ENCODE results near the gene IP6K3. TPM values are rescaled to one million over a fixed set of nuclear protein-coding genes. Genes with fewer than 3 reads are reported as not detected.

IP6K3 gene
- total RNA-seq, 4 donors from 2014 or later = 0.51 to 0.83 TPM; not detected in 2

DNA sequence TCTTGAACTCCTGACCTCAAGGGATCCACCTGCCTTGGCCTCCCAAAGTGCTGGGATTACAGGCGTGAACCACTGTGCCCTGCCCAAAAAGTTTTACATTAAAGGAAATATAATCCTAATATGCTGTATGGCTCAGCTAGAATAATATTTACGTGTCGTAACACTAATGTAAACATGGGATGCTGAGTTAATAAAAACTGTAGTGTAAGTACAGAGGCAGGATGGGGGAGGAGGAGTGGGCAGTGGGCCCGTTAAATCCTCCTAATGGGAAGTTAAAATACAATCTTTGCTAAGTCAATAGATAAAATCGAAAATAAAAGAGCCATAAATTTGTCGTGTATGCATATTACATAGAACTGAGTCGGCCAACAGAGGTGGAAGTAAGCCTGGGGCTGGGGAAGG is 12.1 kb upstream of the IP6K3 start:
- peaks cover 4% of the 10 kb centered on the region for H3K4me1 ChIP-seq
- 58% methylated on average over 7 of the region's 7 CpGs for whole genome bisulfite sequencing
- no peak overlapping the region for H3K27ac ChIP-seq
- H3K27me3 ChIP-seq = no peaks in the 10 kb centered on the region
- TF ChIP-seq, protein P1, sequence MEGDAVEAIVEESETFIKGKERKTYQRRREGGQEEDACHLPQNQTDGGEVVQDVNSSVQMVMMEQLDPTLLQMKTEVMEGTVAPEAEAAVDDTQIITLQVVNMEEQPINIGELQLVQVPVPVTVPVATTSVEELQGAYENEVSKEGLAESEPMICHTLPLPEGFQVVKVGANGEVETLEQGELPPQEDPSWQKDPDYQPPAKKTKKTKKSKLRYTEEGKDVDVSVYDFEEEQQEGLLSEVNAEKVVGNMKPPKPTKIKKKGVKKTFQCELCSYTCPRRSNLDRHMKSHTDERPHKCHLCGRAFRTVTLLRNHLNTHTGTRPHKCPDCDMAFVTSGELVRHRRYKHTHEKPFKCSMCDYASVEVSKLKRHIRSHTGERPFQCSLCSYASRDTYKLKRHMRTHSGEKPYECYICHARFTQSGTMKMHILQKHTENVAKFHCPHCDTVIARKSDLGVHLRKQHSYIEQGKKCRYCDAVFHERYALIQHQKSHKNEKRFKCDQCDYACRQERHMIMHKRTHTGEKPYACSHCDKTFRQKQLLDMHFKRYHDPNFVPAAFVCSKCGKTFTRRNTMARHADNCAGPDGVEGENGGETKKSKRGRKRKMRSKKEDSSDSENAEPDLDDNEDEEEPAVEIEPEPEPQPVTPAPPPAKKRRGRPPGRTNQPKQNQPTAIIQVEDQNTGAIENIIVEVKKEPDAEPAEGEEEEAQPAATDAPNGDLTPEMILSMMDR (IDR thresholded peaks at IDR 0.05) = no peak
- no peak for TF ChIP-seq POLR2A (IDR thresholded peaks at IDR 0.05)
- no peak for TF ChIP-seq EP300 (IDR thresholded peaks at IDR 0.05)
- no peak for TF ChIP-seq POLR2AphosphoS5 (IDR thresholded peaks at IDR 0.05)
- no peak overlapping the region for H3K4me3 ChIP-seq
- H3K9me3 ChIP-seq = no peaks in the 10 kb centered on the region
- no peaks in the 10 kb centered on the region for H3K36me3 ChIP-seq
- DNase-seq (ENCODE audit: low spot score in 2 of 2) = no peak

DNA sequence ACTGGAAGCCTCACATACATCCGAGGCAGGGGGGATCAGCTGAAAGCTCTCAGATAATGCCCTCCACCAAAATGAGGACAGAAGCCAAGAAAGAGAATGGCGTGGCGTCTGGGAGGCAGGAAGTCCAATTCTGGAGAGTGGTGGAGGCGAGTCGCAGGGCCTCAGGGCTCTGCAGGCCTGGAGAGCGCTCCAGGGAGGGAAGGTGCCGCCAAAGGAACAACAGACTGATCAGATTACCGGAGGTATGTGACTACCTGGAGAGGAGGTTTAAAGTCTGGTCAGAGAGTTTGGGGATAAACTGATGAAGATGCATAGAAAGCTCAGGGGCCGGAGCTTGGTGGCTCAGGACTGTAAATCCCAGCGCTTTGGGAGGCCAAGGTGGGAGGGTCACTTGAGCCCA is 11.2 kb upstream of the IP6K3 start:
- Histone ChIP-seq H3K4me1 (peaks cover 4% of the 10 kb centered on the region), H3K27me3 (no peaks in the 10 kb centered on the region), H3K9me3 (no peaks in the 10 kb centered on the region), H3K27ac (no peak overlapping the region), H3K36me3 (no peaks in the 10 kb centered on the region), H3K4me3 (no peak overlapping the region)
- DNase-seq (ENCODE audit: low spot score in 2 of 2) = no peak
- TF ChIP-seq EP300 (IDR thresholded peaks at IDR 0.05) = no peak
- no peak for TF ChIP-seq POLR2A (IDR thresholded peaks at IDR 0.05)
- TF ChIP-seq, protein P1 (IDR thresholded peaks at IDR 0.05) = no peak
- TF ChIP-seq POLR2AphosphoS5 (IDR thresholded peaks at IDR 0.05) = no peak
- WGBS = 80% methylated on average over 10 of the region's 10 CpGs

DNA sequence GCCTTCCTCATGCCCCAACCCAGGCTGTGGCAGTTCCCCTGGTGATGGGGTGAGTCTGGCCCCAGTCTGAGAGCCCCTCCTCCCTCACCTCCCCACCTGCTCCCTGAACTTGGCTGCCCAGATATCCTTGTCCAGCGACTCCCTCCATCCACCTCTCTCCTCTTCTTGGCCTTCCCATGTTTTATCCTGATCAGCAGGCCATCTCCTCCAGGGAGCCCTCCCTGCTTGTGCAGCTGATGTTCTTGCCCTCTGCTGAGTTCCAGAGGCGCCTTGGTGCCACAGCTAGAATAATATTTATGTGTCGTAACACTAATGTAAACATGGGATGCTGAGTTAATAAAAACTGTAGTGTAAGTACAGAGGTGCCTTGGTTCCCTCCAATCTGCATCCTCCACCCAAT is 10.4 kb upstream of the IP6K3 start:
- H3K4me1 ChIP-seq = peaks cover 6% of the 10 kb centered on the region
- no peaks in the 10 kb centered on the region for H3K27me3 ChIP-seq
- TF ChIP-seq, protein P1 (IDR thresholded peaks at IDR 0.05) = no peak
- 88% methylated on average over 3 of the region's 3 CpGs for WGBS
- H3K4me3 ChIP-seq = no peak overlapping the region
- DNase-seq (ENCODE audit: low spot score in 2 of 2) = no peak
- no peaks in the 10 kb centered on the region for H3K9me3 ChIP-seq
- H3K36me3 ChIP-seq = no peaks in the 10 kb centered on the region
- no peak overlapping the region for H3K27ac ChIP-seq

DNA sequence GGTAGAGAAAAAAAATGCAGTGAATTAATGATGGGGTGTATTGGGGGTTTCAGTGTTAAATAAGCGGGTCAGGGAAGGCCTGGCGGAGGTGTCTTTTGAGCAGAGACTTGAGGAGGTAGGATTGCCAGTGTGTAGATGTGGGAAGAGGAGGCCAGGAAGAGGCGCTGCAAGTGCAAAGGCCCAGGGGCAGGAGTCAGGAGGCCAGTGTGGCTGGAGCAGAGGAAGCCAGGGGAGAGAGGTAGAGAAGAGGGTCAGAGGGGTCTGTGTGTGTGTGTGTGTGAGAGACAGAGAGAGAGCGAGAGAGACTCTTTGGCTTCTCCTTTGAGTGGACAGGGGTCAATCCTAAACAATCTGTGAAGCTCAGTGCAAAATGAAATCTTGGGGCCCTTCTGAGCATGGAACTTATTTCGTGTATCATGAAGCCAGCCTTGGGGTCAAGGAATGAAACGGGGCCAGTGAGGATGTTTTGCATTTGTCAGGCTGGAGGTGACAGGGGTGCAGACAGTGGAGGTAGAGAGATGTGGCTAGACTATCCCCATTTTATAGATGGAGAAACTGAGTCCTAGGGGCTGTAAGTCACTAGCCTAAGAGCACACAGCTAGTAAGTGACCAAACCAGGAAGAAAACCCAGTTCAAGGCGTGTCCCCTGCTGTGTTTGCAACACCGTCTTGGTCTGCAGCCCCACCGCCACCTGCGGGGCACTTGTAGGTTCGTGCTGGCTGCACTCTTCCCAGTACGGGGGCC is 9.7 kb upstream of the IP6K3 start:
- 88% methylated on average over 12 of the region's 12 CpGs for WGBS
- Histone ChIP-seq H3K27ac (no peak overlapping the region), H3K27me3 (no peaks in the 10 kb centered on the region), H3K9me3 (no peaks in the 10 kb centered on the region), H3K4me1 (peaks cover 12% of the 10 kb centered on the region), H3K4me3 (no peak overlapping the region), H3K36me3 (no peaks in the 10 kb centered on the region)
- no peak for DNase-seq (ENCODE audit: low spot score in 2 of 2)
- TF ChIP-seq, protein P1 (IDR thresholded peaks at IDR 0.05) = no peak

DNA sequence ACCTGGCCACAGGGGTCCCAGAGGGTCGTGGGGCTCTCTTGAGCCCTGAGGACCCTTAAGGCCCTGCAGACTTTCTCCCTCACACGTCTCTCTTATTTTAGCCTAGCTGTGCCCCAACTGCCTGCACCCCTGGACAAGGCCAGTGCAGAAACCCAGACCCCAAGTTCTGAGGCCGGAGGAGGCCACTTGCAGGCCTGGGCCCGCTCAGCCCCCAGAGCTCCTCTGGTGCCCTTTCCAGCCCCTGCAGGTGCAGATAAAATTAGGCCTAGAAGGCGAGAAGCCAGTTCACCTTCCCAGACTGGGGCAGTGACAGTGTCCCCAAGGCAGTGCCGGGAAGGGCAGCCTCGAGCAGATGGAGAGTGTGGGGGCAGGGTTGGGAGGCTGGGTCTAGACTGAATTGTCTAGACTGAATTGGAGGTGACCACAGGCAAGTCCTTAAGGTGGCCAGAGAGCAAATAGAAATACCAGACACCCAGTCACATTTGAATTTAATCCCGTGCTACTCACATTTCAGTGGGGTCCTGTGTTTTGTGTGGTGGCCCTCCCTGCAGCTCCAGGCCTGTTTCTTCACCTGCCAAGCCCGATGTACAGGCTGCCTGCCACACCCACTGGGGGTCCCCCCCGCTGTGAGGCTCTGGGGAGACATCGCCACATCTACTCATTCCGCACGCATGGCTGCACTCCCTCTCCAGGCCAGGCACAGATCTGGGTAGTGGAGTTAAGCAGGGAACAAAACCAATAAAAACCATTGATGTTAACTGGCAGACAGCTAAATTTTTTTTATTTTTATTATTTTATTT is 8.6 kb upstream of the IP6K3 start:
- no peak overlapping the region for H3K4me3 ChIP-seq
- no peaks in the 10 kb centered on the region for H3K27me3 ChIP-seq
- H3K27ac ChIP-seq = no peak overlapping the region
- TF ChIP-seq EP300 (IDR thresholded peaks at IDR 0.05) = no peak
- TF ChIP-seq, protein P1 (IDR thresholded peaks at IDR 0.05) = no peak
- TF ChIP-seq POLR2A (IDR thresholded peaks at IDR 0.05) = no peak
- no peak for TF ChIP-seq POLR2AphosphoS5 (IDR thresholded peaks at IDR 0.05)
- no peak for DNase-seq (ENCODE audit: low spot score in 2 of 2)
- H3K36me3 ChIP-seq = no peaks in the 10 kb centered on the region
- H3K4me1 ChIP-seq = peaks cover 20% of the 10 kb centered on the region
- WGBS = 85% methylated on average over 11 of the region's 13 CpGs
- no peaks in the 10 kb centered on the region for H3K9me3 ChIP-seq
